ENCODE measurements around the gene GRID1.

DNA sequence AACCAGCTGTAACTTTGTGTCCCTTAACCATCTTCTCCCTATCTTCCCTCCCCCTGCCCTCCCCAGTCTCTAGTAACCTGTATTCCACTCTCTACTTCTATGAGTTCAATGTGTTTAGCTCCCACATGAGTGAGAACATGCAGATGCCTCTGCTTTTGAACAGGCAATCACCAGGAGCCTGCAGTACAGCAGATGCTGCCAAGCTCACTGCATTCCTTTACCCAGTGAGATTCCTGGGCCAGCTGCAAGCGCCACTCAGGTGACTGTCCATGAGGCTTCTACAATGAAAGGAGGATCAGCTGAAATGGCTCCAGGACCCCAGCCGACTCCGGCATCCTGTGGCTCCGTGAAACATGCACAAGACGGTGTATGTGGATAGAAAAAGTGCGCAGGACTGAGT is 15.7 kb downstream of the GRID1 start:
- TF ChIP-seq, protein P1, sequence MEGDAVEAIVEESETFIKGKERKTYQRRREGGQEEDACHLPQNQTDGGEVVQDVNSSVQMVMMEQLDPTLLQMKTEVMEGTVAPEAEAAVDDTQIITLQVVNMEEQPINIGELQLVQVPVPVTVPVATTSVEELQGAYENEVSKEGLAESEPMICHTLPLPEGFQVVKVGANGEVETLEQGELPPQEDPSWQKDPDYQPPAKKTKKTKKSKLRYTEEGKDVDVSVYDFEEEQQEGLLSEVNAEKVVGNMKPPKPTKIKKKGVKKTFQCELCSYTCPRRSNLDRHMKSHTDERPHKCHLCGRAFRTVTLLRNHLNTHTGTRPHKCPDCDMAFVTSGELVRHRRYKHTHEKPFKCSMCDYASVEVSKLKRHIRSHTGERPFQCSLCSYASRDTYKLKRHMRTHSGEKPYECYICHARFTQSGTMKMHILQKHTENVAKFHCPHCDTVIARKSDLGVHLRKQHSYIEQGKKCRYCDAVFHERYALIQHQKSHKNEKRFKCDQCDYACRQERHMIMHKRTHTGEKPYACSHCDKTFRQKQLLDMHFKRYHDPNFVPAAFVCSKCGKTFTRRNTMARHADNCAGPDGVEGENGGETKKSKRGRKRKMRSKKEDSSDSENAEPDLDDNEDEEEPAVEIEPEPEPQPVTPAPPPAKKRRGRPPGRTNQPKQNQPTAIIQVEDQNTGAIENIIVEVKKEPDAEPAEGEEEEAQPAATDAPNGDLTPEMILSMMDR (optimal IDR thresholded peaks at IDR 0.05 in 1 of 3, IDR thresholded peaks at IDR 0.05 in 1 of 3, conservative IDR thresholded peaks at IDR 0.05 in 1 of 3; ENCODE audit: extremely low read depth in 1 of 3, insufficient read depth in 2 of 3, low read length in 3 of 3), result no peak
- TF ChIP-seq EZH2 (IDR thresholded peaks at IDR 0.05; ENCODE audit: low read length), result no peak
